GM13977 (cell line): ENCODE measurements around the gene EPHB6.

Experiments used
- DNase-seq: peaks from one replicate; pipeline ENCODE4 v3.0.0; 2012; ENCODE audit warnings: low spot score
- CTCF ChIP-seq: IDR thresholded peaks from 2 replicates; pipeline ENCODE4 v1.5.1; 2012; ENCODE audit warnings: mild to moderate bottlenecking, control low read depth; ENCODE audit not compliant: insufficient read depth; ENCODE audit errors: extremely low read depth, missing control alignments
- in situ Hi-C: fragments of 300-500 bp; cut with MboI; formaldehyde crosslinking; loops from one replicate; pipeline ENCODE4 v1.12.0; 2022; ENCODE audit warnings: low sequenced_read_pairs, low pct_unique_long_range_greater_than_20kb, mixed read lengths, inconsistent platforms; ENCODE audit not compliant: unreplicated experiment

Gene EPHB6

GRCh38 chr7:142856565-142857245, 1.8 kb downstream of the EPHB6 start:
- DNase-seq = no peak
- no peak for TF ChIP-seq CTCF
- in situ Hi-C loops = loop anchor here (25.0 kb wide), 1 partner anchor 356 kb away; the partner anchor contains the start of gene TAS2R40

GRCh38 chr7:142857625-142858024, 2.7 kb downstream of the EPHB6 start:
- no peak for TF ChIP-seq CTCF
- DNase-seq = no peak
- in situ Hi-C loops = loop anchor here (25.0 kb wide), 1 partner anchor 355 kb away; the partner anchor contains the start of gene TAS2R40

GRCh38 chr7:142859411-142859810, 4.5 kb downstream of the EPHB6 start:
- in situ Hi-C loops = loop anchor here (25.0 kb wide), 1 partner anchor 353 kb away; the partner anchor contains the start of gene TAS2R40
- DNase-seq = no peak

GRCh38 chr7:142859829-142860228, 5.0 kb downstream of the EPHB6 start:
- no peak for DNase-seq
- in situ Hi-C loops = loop anchor here (25.0 kb wide), 1 partner anchor 352 kb away; the partner anchor contains the start of gene TAS2R40
- TF ChIP-seq CTCF = no peak

More at GRCh38 chr7:142859411-142859810, 4.5 kb downstream of the EPHB6 start:
- TF ChIP-seq CTCF = no peak

GRCh38 chr7:142860968-142861367, 6.1 kb downstream of the EPHB6 start:
- in situ Hi-C loops = loop anchor here (25.0 kb wide), 1 partner anchor 351 kb away; the partner anchor contains the start of gene TAS2R40
- peak; percentile 7 for DNase-seq
- no peak for TF ChIP-seq CTCF

GRCh38 chr7:142862351-142862750, 7.5 kb downstream of the EPHB6 start:
- TF ChIP-seq CTCF = no peak
- in situ Hi-C loops = loop anchor here (25.0 kb wide), 1 partner anchor 350 kb away; the partner anchor contains the start of gene TAS2R40
- no peak for DNase-seq
